ENCODE results near the gene HLA-DMB. TPM values are rescaled to one million over a fixed set of nuclear protein-coding genes. Genes with fewer than 3 reads are reported as not detected.

HLA-DMB gene
- total RNA-seq, 1 donor = 0.09 TPM

- no peak for TF ChIP-seq CTCF (IDR thresholded peaks at IDR 0.05; ENCODE audit: insufficient read depth, low read length)
Measured at GRCh38 chr6:32941214-32941768, 463 bp upstream of the HLA-DMB start.

GRCh38 chr6:32938494-32938893 lies 2.3 kb downstream of the HLA-DMB start:
- no peak for DNase-seq (ENCODE audit: low read depth)
- no peak overlapping the region for H3K4me3 ChIP-seq (ENCODE audit: low read depth, low read length)
- TF ChIP-seq CTCF (IDR thresholded peaks at IDR 0.05; ENCODE audit: insufficient read depth, low read length) = no peak

More at GRCh38 chr6:32941214-32941768, 463 bp upstream of the HLA-DMB start:
- H3K4me3 ChIP-seq (ENCODE audit: low read depth, low read length) = no peak overlapping the region
- DNase-seq (ENCODE audit: low read depth) = no peak

GRCh38 chr6:32937230-32937633 lies 3.6 kb downstream of the HLA-DMB start:
- no peak for TF ChIP-seq CTCF (IDR thresholded peaks at IDR 0.05; ENCODE audit: insufficient read depth, low read length)
- no peak overlapping the region for H3K4me3 ChIP-seq (ENCODE audit: low read depth, low read length)
- no peak for DNase-seq (ENCODE audit: low read depth)

- no peak for TF ChIP-seq CTCF (IDR thresholded peaks at IDR 0.05; ENCODE audit: insufficient read depth, low read length)
- DNase-seq (ENCODE audit: low read depth) = no peak
- H3K4me3 ChIP-seq (ENCODE audit: low read depth, low read length) = no peak overlapping the region
Measured at GRCh38 chr6:32936239-32937152, 4.3 kb downstream of the HLA-DMB start.

- H3K4me3 ChIP-seq (ENCODE audit: low read depth, low read length) = no peak overlapping the region
- TF ChIP-seq CTCF (IDR thresholded peaks at IDR 0.05; ENCODE audit: insufficient read depth, low read length) = no peak
- no peak for DNase-seq (ENCODE audit: low read depth)
Measured at GRCh38 chr6:32935551-32936238, 5.1 kb downstream of the HLA-DMB start.

GRCh38 chr6:32933661-32934085 lies 7.2 kb downstream of the HLA-DMB start:
- TF ChIP-seq CTCF (IDR thresholded peaks at IDR 0.05; ENCODE audit: insufficient read depth, low read length) = peak; percentile 79
- H3K4me3 ChIP-seq (ENCODE audit: low read depth, low read length) = no peak overlapping the region
- peak; percentile 85 for DNase-seq (ENCODE audit: low read depth)

Measured in fibroblast of the aortic adventitia (primary cell).